Fibroblast of peridontal ligament (primary cell): ENCODE results near the gene PNMA6F.
"Not testable (repeated sequence)": the region's sequence is repeated elsewhere in the genome, so short reads cannot be mapped to it uniquely, and the experiment has no call there.

ENCODE experiments used
- DNase-seq: peaks from one replicate; pipeline ENCODE4 v3.0.0-alpha.2; 2010; ENCODE audit errors: extremely low read depth

The PNMA6F gene

DNA sequence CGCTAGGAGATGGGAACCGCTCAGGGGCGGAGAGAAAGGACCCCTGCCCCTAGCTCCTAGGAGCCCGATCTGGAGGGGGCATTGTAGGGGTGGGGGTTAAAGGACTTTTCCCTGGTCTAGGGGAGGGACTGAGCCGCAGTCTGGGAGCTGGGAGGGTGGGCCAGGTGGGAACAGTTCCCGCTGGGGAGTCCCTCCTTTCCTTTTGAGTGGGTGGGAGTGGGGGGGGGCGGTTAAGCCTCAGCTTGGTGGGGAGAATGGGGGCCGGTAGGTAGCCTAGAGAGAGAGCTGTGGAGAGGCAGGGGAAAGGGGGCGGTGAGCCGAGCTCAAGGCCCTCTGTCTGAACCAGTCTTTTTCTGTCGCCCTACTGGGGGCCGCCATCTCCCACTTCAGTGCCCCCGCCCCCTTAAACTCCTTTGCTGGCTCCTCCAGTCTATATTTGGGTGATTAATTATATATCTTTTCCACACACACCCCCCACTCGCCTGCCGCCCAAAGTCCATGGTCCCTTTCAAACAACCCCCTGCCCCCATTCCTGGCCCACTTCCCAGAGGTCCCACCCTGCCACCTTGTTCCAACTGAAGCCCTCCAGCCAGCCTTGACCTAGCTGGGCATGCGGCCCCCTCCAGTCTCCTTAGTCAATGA, 13.2 kb upstream of the PNMA6F start:
- DNase-seq = no peak

GRCh38 chrX:153333821-153334653, 12.5 kb upstream of the PNMA6F start, which contains the start of gene ZNF275:
Gene ZNF275, plus strand, starts transcription at chrX:153334153. Its CDS starts 2,527 bp downstream, at chrX:153336680.
- peak; percentile 58 for DNase-seq

DNA sequence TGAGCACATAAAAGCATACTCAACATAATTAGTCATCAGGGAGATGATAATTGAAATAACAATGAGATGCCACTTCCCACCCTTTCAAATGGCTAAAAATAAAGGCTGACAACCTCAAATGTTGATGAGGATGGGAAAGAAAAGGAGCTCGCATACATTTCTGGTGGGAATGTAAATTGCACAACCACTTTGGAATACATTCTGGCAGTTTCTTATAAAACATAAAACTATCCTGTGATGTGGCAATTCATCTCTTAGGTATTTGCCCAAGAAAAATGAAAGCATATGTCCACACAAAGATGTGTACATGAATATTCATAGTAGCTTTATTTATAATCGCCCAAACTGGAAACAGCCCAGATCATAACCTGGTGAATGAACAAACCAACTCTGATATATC, 11.7 kb upstream of the PNMA6F start:
- peak; percentile 72 for DNase-seq

- no peak for DNase-seq
Observed at GRCh38 chrX:153327561-153327960, 6.0 kb upstream of the PNMA6F start.

GRCh38 chrX:153320555-153321184, 897 bp downstream of the PNMA6F start:
- no peak for DNase-seq

DNA sequence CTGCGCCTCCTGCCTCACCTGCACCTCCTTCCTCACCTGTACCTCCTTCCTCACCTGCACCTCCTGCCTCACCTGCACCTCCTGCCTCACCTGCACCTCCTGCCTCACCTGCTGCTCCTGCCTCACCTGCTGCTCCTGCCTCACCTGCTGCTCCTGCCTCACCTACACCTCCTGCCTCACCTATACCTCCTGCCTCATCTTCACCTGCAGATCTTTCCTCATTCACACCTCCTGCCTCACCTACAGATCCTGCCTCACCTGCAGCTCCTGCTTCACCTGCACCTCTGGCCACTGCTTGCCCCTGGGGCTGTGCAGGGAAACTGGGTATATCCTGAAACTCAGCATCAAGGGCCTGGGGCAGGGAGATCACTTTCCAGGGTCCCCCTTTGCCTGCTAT, 1.5 kb downstream of the PNMA6F start:
- not testable (repeated sequence) for DNase-seq

DNA sequence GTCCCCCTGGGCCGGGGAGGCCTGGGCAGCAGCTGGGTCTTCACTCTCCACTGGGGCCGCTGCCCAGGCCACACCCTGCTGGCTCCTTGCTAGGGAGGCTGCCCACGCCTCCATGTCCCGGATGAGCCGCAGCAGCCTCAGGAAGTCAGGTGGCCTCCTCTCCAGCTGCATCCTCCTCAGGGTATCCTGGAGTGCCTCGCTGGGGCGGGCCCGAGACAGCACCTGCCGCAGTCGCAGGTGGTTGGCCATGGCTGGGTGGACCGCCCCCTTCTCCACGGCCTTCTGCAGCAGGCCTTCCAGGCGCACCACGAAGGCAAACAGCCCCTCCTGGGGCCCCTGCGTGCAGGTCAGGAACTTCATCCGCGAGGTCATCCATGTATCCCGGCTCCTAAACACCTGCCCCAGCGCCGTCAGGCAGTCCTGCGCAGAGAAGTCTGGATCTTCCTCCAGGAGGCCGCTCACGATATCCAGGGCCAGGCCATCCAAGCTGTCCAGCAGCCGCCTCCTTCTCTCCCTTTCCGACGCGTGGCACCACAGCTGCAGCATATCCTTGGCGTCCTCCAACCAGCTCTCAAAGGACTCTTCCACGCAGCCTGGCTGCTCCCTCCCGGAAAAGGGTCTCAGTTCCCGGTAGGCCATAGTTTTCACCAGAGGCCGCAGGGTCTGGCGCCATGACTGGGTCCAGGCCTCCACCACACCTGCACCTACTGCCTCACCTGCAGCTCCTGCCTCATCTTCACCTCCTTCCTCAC, 2.1 kb downstream of the PNMA6F start:
- DNase-seq = no peak

- DNase-seq = no peak
Observed at GRCh38 chrX:153318811-153319210, 2.8 kb downstream of the PNMA6F start.

GRCh38 chrX:153317996-153318722, 3.4 kb downstream of the PNMA6F start:
- no peak for DNase-seq

GRCh38 chrX:153317306-153317705, 4.3 kb downstream of the PNMA6F start:
- no peak for DNase-seq

DNA sequence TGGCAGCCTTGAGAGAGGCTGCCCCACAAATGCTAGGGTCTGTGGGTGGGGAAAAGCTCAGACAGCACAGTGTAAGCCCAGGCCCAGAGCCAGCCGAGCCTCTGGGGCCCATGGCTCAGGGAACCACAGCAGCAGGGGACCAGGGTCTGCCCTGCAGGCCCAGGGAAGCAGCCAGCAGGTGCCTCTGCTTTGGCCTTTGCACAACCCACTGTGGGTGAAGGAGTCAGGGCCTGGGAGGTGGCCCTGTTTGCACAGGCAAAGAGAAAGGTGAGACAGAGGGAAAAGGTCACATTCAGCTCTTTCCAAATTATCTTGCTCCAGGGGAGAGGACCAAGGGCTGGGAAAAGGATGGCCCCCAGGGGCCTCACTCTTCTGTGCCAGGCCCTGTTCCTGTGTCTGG, 8.7 kb downstream of the PNMA6F start:
- no peak for DNase-seq

DNA sequence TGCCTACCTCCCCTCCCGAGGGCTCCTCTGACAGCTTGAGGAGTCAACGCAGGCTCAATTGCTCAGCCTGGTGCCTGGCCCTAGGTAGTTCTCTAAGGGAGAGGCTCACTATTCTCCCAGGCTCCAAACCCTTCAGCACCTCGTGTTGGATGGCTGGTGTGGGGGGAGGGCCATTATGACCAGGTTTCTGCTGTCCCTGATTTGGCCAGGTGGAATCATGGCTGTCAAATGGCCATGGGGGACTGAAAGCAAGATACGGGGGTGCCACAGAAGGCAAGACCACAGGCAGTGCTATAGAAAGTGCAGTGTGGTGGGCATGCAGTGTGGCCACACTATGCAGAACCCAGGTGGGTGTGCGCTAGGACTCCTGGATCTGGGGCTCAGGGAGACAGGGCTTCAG, 9.5 kb downstream of the PNMA6F start:
- DNase-seq = no peak

GRCh38 chrX:153310901-153311300, 10.7 kb downstream of the PNMA6F start:
- DNase-seq = no peak

DNA sequence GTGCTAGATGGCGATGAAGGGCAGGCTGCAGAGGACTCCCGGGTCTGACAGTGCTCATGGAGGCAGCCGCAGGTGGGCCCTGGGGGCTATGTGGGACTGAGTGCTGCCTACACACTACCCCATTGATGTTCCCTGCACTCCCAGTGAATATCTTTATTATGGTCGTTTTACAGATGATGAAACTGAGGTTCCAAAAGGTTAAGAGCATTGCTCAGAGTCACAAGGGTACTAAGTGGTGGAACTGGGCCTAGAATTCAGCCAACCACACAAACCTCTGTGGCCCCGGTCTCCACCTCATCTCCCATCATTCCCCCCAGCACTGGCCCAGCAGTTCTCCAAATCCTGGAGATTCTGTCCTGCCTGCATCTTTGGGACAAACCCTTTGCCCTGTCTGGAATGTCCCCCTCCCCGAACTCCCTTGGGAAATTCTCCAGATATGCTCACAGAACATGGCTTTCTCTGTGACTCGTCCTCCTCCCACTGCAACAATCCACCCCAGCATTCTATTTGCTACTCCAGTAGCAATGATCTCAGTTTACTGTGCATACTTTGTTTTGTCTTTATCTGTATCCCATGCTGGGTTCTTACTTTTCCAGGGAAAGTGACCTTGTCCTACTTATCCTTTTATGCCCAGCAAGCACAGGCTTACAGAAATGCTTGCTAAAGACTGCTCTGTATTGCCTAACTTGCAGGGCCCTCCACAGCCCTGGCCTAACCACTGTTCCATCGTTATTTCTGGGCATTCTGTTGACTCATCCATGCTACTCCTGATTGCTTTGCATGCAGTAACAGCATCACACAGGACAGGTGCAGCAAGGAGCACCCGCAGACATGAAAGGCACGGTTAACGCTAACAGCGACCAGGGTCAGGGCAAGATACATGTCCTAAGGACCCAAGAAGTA, 14.0 kb downstream of the PNMA6F start:
- DNase-seq = peak; percentile 1

- no peak for DNase-seq
Observed at GRCh38 chrX:153306527-153307115, 14.9 kb downstream of the PNMA6F start.

DNA sequence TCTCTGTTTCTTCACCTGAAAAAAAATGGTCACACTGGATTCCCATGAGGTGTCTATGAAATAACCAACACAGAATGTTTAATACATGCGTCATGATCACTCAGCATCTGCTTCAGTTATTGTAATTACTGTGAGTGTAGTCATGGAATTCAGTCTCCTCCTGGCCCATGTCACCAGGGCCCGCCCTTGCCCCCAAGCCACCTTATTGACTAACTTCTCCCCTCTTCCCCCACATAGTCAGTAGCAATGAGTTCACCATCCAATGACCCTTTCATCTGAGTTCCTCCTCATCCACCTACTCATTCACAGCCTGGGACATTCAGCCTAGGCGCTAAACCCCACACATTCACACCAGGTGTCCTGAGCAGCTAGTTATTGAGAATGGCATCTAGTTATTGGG, 15.6 kb downstream of the PNMA6F start:
- DNase-seq = no peak

GRCh38 chrX:153304988-153305736, 16.4 kb downstream of the PNMA6F start:
- no peak for DNase-seq

- DNase-seq = no peak
Observed at GRCh38 chrX:153303276-153304262, 18.0 kb downstream of the PNMA6F start.
